GM12865 (cell line): ENCODE measurements around the gene ALOX15B.
A peak's percentile ranks its signal among the peaks of the same experiment; 100 is the strongest.

ENCODE experiments used
- DNase-seq: peaks from one replicate; pipeline ENCODE4 v3.0.0; 2010; ENCODE audit warnings: low read depth
- H3K4me3 ChIP-seq: 2 replicates; pipeline ENCODE4 v1.5.1; 2011; ENCODE audit warnings: mild to moderate bottlenecking, low read depth, low read length, control low read depth
- TF ChIP-seq, protein P1 (sequence below): IDR thresholded peaks from 2 replicates; pipeline ENCODE4 v1.5.1; 2011; ENCODE audit warnings: low read length, control low read depth, low read depth, inconsistent platforms; ENCODE audit not compliant: insufficient read depth; ENCODE audit errors: missing control alignments

Gene ALOX15B

DNA sequence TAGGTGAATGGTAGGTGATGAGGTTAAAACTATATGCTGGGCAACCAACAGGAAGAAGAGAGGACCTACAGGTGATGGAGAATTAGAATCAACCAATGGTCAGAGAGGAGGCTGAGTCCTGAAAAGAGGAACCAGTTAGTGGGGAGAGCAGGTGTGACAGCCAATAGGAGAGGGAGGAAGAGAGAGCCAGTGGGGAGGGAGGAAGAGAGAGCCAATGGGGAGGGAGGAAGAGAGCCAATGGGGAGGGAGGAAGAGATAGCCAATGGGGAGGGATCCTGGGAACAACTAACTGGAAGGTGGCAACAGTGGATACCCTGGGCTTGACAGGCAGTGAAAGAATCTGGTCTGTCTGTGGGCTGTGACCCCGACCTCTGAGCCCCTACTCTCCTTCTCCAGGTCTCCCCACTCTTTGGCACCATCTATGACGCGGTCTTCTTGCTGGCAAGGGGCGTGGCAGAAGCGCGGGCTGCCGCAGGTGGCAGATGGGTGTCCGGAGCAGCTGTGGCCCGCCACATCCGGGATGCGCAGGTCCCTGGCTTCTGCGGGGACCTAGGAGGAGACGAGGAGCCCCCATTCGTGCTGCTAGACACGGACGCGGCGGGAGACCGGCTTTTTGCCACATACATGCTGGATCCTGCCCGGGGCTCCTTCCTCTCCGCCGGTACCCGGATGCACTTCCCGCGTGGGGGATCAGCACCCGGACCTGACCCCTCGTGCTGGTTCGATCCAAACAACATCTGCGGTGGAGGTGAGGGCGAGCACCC lies 32.7 kb upstream of the ALOX15B start:
- DNase-seq: peak; percentile 32
- TF ChIP-seq, protein P1, sequence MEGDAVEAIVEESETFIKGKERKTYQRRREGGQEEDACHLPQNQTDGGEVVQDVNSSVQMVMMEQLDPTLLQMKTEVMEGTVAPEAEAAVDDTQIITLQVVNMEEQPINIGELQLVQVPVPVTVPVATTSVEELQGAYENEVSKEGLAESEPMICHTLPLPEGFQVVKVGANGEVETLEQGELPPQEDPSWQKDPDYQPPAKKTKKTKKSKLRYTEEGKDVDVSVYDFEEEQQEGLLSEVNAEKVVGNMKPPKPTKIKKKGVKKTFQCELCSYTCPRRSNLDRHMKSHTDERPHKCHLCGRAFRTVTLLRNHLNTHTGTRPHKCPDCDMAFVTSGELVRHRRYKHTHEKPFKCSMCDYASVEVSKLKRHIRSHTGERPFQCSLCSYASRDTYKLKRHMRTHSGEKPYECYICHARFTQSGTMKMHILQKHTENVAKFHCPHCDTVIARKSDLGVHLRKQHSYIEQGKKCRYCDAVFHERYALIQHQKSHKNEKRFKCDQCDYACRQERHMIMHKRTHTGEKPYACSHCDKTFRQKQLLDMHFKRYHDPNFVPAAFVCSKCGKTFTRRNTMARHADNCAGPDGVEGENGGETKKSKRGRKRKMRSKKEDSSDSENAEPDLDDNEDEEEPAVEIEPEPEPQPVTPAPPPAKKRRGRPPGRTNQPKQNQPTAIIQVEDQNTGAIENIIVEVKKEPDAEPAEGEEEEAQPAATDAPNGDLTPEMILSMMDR: no peak
- H3K4me3 ChIP-seq: no peak overlapping the region

DNA sequence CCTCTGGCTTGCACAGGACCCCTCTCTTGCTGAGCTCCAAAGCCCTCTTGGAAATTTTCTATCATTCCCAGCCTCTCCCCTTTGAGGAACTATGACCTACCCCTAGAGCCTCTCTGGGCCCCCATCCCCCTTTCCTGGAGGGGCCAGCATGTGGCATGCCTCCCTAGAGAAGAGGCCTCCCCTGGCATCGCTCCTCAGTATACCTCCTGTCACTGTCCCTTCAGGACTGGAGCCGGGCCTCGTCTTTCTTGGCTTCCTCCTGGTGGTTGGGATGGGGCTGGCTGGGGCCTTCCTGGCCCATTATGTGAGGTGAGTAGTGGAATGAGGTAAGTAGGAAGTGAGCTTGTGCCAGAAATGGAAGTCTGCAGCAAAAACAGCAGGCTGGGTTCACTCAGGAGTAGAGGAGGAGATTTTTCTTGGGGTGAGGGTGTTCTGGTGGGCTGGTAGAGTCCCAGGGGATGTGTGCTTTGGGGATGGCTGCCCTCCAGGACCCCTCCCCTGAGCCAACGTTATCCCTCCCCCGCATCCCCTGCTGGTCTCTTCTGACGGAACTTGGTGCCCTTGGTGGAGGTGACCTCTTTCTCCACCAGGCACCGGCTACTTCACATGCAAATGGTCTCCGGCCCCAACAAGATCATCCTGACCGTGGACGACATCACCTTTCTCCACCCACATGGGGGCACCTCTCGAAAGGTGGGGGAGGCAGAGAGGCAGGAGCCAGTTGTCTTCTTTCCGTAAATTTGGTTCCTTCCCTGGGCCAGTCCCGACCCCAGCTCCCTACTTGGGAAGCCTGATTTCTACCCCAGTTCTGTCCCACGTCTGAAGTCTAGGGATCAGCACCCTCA lies 31.8 kb upstream of the ALOX15B start:
- DNase-seq: no peak
- TF ChIP-seq, protein P1: no peak
- no peak overlapping the region for H3K4me3 ChIP-seq

DNA sequence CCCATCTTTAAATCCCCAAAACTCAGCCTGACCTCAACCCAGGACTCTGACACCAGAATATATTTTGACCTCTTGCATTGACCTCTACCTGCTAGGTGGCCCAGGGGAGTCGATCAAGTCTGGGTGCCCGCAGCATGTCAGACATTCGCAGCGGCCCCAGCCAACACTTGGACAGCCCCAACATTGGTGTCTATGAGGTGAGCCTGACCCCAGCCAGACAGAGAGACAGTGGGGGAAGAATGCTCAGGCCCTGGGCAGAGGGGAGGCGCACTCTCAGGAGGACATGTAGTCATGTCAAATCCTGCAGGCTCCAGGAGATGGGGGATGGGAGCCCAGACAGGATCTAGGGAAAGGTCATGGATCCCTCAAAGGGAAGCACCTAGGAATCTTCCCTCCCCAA lies 31.0 kb upstream of the ALOX15B start:
- DNase-seq: no peak
- no peak overlapping the region for H3K4me3 ChIP-seq
- TF ChIP-seq, protein P1: no peak

DNA sequence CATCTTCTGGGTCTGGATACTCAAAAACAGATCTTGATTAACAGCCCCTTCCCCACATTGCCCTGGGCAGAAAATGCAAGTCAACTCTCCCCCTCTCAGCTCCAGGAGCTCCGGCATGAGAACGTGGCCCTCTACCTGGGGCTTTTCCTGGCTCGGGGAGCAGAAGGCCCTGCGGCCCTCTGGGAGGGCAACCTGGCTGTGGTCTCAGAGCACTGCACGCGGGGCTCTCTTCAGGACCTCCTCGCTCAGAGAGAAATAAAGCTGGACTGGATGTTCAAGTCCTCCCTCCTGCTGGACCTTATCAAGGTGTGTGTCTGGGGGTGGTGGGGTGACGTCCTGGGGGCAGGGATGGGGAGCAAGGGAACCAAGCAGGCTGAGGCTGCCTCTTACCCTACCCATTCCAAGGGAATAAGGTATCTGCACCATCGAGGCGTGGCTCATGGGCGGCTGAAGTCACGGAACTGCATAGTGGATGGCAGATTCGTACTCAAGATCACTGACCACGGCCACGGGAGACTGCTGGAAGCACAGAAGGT lies 26.7 kb upstream of the ALOX15B start:
- no peak overlapping the region for H3K4me3 ChIP-seq
- DNase-seq: no peak
- TF ChIP-seq, protein P1: no peak

DNA sequence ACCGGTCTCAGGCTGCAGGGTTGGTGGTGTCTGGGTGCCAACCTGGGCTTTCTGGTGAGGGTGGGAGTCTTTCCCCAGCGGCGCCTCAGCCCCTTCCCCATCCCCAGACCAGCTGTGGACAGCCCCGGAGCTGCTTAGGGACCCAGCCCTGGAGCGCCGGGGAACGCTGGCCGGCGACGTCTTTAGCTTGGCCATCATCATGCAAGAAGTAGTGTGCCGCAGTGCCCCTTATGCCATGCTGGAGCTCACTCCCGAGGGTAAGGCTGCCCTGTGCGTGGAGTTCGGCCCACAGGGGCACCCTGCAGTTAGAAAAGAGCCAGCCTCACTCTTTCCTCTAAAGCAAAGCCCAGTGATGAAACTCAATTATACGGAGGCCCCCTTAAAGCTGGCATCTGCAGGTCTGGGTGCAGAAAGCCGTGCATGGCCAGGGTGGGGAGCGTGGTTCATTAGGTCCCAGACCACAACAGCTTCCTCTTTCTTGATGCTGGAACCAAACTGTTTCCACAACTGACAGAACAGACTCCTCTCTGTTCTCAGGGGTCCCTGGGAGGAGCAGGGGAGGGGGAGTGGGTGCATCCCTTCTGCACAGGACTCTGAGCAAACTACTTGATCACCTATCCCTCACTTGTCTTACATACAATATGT lies 25.7 kb upstream of the ALOX15B start:
- no peak for DNase-seq
- TF ChIP-seq, protein P1: no peak
- no peak overlapping the region for H3K4me3 ChIP-seq

DNA sequence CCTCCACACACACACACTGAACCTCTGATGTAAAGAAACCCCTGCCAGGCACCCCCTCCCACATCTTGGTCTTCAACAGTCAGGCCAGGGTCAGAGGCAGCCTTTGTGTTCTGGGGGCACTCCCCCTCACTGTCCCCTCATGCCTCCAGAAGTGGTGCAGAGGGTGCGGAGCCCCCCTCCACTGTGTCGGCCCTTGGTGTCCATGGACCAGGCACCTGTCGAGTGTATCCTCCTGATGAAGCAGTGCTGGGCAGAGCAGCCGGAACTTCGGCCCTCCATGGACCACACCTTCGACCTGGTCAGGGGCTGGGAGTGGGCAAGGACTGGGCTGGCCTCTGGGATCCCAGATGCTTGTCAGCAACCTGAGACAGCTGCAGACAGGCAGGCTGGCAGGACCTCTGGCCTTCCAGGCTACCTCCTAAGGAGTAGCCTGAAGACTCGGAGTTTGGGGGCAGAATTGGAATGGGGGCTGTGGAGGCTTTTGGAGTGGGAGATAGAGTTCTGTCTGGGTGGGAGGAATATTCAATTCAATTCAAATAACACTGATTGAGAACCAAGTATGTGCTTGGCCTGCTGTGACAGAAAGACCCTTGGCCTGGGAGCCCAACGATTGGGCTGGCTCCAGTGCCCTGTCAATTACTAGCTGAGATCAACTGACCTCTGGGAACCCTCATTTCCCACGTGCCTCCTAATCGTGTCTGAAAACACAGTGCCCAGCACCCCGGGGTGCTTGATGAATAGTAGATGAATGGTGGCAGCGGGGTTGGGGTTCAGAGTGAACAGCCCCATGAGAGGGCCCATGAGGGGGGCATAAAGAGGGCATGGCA lies 24.9 kb upstream of the ALOX15B start:
- no peak overlapping the region for H3K4me3 ChIP-seq
- DNase-seq: no peak
- TF ChIP-seq, protein P1: no peak
